ENCODE results near the gene MAD1L1. TPM values are rescaled to one million over a fixed set of nuclear protein-coding genes. Genes with fewer than 3 reads are reported as not detected.

The MAD1L1 gene
- total and polyA plus RNA-seq, 2 donors (not counting 3 experiments of a cell fraction or from before 2014, with no cell fraction given) = 34.1 to 42.3 TPM

DNA sequence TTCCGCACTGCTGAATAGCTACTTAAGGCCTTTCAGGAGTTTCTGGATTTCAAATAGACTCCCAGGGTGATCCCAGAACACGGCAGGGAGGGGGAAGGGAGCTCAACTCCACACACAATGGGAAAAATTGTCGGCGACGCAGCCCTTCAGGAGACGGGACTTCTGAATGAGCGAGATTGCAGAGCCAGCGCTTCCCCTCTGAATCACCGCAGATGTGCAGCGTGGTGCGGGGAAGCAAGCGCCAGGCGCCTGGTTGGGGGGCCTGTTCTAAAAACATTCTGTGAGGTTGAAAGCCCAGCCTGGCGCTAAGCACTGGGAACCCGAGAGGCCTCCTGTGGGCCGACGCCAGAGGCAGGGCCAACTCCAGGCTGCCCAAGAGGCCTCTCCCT lies 163.3 kb downstream of the MAD1L1 start:
- Histone ChIP-seq H3K9me1 (replicated peaks; ENCODE audit: control insufficient read depth, extremely low read depth, insufficient read depth, low read length) (no peaks in the 10 kb centered on the region), H3K79me2 (ENCODE audit: control insufficient read depth, insufficient read depth, low read length) (no peaks in the 10 kb centered on the region), H3K4me3 (replicated peaks in 1 of 3; ENCODE audit: insufficient read depth in 1 of 3, low read depth in 1 of 3, low read length in 3 of 3) (no peak overlapping the region), H3K4me1 (ENCODE audit: control insufficient read depth, extremely low read depth, insufficient read depth, low read length) (no peaks in the 10 kb centered on the region), H3K9me3 (replicated peaks; ENCODE audit: control insufficient read depth, insufficient read depth, low read length) (no peaks in the 10 kb centered on the region), H3K27me3 (ENCODE audit: control insufficient read depth in 2 of 2, insufficient read depth in 2 of 2, low read length in 2 of 2) (no peaks in the 10 kb centered on the region), H3K36me3 (ENCODE audit: control insufficient read depth in 2 of 2, extremely low read depth in 1 of 2, insufficient read depth in 2 of 2, low read length in 2 of 2) (peaks cover 0 to 4% of the 10 kb centered on the region in 2 experiments), H3K4me2 (ENCODE audit: insufficient read depth, low read length) (no peak overlapping the region), H2AFZ (ENCODE audit: low read depth, low read length) (no peak overlapping the region), H3K27ac (ENCODE audit: insufficient read depth, low read depth, low read length) (no peak overlapping the region), H4K20me1 (replicated peaks; ENCODE audit: control insufficient read depth, extremely low read depth, insufficient read depth, low read length) (no peaks in the 10 kb centered on the region), H3K9ac (replicated peaks; ENCODE audit: extremely low read depth, insufficient read depth, low read length) (no peak overlapping the region)
- dilution Hi-C loops (cut with MboI; ENCODE audit: extremely low pct_ligation_motif_present, low sequenced_read_pairs) = no loop called here
- TF ChIP-seq POLR2AphosphoS5 (IDR thresholded peaks at IDR 0.05; ENCODE audit: insufficient read depth, low read depth, low read length) = no peak
- no peak for TF ChIP-seq MAX (IDR thresholded peaks at IDR 0.05; ENCODE audit: insufficient read depth, insufficient read length)
- no peak for TF ChIP-seq POLR2A (IDR thresholded peaks at IDR 0.05; ENCODE audit: low read depth, low read length)
- TF ChIP-seq FOS (IDR thresholded peaks at IDR 0.05; ENCODE audit: borderline replicate concordance, insufficient read depth, low read length) = no peak
- TF ChIP-seq MYC (IDR thresholded peaks at IDR 0.05; ENCODE audit: low read depth, low read length) = no peak
- TF ChIP-seq JUN (IDR thresholded peaks at IDR 0.05; ENCODE audit: borderline replicate concordance, insufficient read depth, insufficient read length, low read depth) = no peak
- TF ChIP-seq GATA2 (IDR thresholded peaks at IDR 0.05; ENCODE audit: insufficient read depth, insufficient read length, low read depth, low read length) = no peak
- no peak for TF ChIP-seq EZH2 (IDR thresholded peaks at IDR 0.05; ENCODE audit: borderline replicate concordance, low read depth, low read length, severe bottlenecking)
- no peak for TF ChIP-seq CTCF (IDR thresholded peaks at IDR 0.05; ENCODE audit: extremely low read depth in 1 of 2, insufficient read depth in 1 of 2, low read depth in 1 of 2, low read length in 2 of 2)
- DNase-seq (ENCODE audit: low read depth, low spot score) = no peak
- no TSS peak for BruUV-seq (replicated peaks)
- no peak for FAIRE-seq
- intact Hi-C loops (cut with micrococcal nuclease) = no loop called here
- POLR2A ChIA-PET = no interaction called here
- CTCF ChIA-PET = interaction anchor here (1.2 kb wide), 1 partner anchor 140 kb away, joined by 4 read pairs; no protein-coding TSS in a partner anchor
